Measurements from ENCODE around the gene PLEKHM3.

The PLEKHM3 gene, protein sequence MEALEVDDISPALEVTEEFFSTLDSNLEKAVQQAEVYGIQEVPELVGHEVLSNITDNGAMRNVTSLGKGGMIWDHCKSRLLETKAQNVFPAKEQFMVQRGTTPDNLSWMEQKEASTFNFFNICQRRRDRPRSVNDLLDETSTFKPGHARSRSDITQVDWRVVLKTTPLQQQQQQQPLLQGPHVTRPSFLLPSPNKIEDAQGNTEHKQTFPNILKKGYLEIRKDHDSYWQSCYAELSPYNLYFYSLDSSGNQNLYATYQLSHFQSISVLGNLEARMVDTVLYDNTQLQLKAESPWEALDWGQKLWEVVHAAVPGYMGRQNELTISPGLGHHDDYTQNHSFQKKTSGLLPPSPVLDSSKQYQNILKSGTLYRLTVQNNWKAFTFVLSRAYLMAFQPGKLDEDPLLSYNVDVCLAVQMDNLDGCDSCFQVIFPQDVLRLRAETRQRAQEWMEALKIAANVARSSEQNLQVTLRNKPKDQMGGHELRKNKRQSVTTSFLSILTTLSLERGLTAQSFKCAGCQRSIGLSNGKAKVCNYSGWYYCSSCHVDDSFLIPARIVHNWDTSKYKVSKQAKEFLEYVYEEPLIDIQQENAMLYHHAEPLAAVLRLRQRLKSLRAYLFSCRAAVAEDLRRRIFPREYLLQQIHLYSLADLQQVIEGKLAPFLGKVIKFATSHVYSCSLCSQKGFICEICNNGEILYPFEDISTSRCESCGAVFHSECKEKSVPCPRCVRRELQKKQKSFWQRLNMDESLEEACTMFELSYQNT

GRCh38 chr2:208025037-208025813 lies at the start of gene PLEKHM3:
Gene PLEKHM3 (minus strand): TSS chr2:208025527. CDS start chr2:208001639, 23,888 bp downstream.
- peak; percentile 70 for DNase-seq

DNA sequence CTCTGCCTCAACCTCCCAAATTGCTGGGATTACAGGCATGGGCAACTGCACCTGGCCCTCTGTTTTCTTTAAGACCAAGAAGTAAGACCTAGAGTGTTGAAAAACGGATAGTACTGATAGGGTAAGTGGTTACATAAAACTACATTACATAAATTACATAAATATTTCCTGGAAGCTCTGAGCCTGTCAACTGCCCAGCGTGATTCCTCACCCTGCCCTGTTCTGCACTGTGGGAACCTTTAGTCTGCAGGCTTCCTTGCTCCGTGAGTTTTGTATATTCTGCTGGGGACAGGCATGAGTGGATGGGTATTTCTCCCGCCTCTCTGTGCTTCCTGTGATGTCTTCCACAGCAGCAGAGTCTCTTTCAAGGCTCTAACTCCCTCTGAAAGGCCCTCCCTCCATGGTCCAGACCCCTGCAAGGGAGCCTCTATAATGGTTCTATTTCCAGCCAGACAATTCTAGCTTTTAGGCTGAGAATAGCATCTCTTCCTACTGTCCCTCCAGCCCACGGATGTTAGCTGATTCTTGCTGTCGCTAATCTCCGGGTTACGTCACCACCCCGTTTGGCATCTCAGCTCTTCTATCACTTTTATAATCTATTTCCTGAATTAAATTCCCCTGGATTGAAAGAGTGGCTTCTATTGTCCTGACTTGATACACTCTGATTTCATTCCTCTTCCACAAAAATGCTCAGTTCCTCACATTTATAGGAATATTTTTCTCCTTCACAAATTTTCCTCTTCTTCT lies 49.5 kb upstream of the PLEKHM3 start:
- DNase-seq, result no peak

GRCh38 chr2:208072250-208072892 lies 47.0 kb upstream of the PLEKHM3 start:
- peak; percentile 53 for DNase-seq

GRCh38 chr2:208069186-208069585 lies 43.9 kb upstream of the PLEKHM3 start:
- no peak for DNase-seq

DNA sequence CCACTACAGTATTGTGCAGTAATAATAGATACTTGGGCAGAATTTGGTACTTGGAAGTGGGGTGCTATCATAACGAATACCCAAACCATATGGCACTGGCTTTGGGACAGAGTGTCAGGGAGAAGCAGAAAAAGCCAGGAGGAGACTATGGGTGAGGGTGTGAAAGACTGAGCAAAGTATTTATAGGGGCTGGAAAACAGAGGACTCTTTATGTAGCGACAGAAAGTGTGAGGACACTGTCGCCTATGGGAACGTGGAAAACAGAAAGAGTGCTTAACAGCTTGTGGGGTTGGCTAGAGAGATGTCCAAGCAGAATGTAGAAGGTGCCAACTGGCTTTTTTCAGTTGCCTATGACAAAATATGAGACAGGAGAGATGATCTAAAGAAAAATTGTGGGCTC lies 40.7 kb upstream of the PLEKHM3 start:
- DNase-seq, result no peak

DNA sequence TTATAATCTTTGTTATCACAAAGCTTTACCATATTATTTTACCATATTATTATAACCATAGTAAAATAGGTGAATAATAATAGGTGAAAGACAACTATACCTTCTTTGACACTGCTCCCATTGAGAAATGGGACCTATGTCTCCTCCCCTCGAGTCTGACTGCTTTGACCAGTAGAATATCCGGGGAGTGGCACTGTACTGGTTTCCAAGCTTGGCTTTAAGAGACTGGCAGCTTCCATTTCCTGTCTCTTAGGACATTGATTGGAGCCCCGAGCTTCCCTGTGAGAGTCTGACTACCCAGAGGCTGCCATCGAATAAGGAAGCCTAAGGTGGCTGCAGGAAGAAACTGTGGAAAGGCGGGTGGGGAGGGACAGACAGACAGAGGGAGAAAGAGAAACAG lies 40.1 kb upstream of the PLEKHM3 start:
- no peak for DNase-seq

GRCh38 chr2:208064220-208064961 lies 39.1 kb upstream of the PLEKHM3 start:
- DNase-seq, result no peak

DNA sequence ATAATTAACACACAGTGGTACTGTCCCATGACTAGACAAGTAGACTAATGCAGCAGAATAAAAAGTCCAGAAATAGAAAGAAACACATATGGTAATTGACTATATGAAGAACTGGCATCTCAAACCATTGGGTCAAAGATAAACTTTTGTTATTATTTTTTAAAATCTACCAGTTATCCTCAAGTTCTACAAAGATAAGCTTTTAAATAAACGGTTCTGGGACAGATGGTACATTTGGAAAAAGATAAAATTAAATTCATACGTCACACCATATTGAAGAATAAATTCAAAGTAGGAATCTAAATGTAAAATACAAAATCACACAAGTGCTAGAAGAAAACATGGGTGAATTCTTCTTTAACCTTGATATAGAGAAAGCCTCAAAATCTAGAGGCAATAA lies 37.6 kb upstream of the PLEKHM3 start:
- no peak for DNase-seq

- DNase-seq, result no peak
These were observed 36.8 kb upstream of the PLEKHM3 start for GRCh38 chr2:208062113-208062512.

- DNase-seq, result no peak
These were observed 31.8 kb upstream of the PLEKHM3 start for GRCh38 chr2:208057108-208057507.

DNA sequence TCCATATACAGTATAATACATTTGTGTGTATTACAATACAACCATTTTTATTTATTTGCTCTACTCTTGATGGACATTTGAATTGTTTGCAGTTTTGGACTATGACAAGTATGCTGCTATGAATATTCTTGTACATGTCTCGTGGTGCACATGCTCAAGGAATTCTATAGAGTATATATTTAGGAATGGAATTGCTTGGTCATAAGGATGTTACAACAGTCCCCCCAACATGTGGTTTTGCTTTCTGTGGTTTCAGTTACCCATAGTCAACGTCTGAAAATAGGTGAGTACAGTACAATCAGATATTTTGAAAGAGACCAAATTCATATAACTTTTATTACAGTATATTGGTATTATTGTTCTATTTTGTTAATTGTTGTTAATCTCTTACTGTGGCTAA lies 24.1 kb upstream of the PLEKHM3 start:
- no peak for DNase-seq

GRCh38 chr2:208049006-208049405 lies 23.7 kb upstream of the PLEKHM3 start:
- no peak for DNase-seq

- DNase-seq, result no peak
These were observed 22.5 kb upstream of the PLEKHM3 start for GRCh38 chr2:208047840-208048239.

- no peak for DNase-seq
These were observed 21.4 kb upstream of the PLEKHM3 start for GRCh38 chr2:208046686-208047085.

DNA sequence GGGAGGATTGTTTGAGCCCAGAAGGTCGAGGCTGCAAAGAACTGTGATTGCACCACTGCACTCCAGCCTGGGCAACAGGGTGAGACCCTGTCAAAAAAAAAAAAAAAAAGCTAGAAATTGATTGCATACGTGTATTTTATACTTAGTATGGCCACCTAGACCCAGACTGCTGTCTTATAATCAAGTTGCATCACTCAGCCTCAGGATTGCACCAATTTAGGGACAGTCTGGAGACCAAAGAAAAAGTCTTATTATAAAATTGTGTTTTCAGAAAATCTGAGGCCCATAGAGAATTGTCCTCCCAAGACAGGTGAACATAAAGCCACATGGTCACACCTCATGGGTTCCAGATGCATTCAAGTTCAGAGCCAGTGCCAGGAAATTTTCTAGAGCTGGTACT lies 17.1 kb upstream of the PLEKHM3 start:
- DNase-seq, result no peak

DNA sequence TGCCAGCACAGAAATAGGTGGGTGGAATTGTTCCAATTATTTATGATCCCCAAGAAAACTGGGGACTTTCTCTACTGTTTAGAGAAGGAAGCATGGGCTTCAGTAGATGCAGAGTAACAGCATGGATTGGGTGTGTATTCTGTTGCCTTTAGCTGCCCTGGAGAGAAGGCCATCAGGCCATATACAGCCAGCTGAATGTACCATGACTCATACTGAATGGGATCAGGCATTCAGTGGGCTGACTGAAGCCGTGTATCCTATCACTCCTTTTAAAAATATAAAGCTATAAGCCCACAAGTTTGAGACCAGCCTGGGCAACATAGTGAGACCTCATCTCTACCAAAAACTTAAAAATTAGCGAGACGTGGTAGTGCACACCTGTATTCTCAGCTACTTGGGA lies 16.7 kb upstream of the PLEKHM3 start:
- DNase-seq, result no peak

GRCh38 chr2:208040199-208041171 lies 15.2 kb upstream of the PLEKHM3 start:
- DNase-seq, result peak; percentile 38

GRCh38 chr2:208039376-208040110 lies 14.2 kb upstream of the PLEKHM3 start:
- DNase-seq, result no peak

All from DMS79 treated with DMSO at 0.1 percent for 48 hours (cell line).